ENCODE measurements around the gene IWS1.

IWS1 gene

DNA sequence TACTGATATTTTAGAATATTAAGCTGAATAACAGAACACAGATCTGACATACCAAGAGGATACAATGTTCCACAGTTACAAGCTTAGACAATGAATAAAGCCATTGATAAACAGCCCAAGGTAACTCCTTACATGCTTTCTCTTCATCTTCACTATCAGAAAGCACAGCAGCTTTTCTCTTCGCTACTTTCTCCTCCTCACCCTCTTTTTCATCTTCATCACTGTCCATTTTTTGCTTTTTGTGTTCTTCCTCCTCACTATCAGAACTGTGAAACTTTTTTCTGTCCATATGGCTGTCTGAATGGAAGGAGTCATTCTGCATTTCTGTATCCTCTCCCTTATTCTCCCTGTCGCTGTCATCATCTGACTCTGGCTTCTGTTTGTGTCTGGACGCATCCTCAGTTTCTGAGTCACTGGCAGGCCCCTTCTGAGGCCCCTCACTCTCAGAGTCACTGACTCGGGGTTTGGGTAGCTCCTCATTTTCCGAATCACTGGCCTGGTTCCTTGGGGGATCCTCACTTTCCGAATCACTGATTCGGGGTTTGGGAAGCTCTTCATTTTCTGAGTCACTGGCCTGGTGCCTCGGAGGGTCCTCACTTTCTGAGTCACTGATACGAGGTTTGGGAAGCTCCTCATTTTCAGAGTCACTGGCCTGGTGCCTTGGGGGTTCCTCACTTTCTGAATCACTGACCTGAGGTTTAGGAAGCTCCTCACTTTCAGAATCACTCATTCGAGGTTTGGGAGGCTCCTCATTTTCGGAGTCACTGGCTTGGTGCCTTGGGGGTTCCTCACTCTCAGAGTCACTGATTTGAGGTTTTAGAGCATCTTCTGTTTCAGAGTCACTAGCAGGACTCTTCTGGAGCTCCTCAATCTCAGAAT, 21.5 kb downstream of the IWS1 start:
- no peak for DNase-seq (ENCODE audit: low read depth)
- TF ChIP-seq, protein P1, sequence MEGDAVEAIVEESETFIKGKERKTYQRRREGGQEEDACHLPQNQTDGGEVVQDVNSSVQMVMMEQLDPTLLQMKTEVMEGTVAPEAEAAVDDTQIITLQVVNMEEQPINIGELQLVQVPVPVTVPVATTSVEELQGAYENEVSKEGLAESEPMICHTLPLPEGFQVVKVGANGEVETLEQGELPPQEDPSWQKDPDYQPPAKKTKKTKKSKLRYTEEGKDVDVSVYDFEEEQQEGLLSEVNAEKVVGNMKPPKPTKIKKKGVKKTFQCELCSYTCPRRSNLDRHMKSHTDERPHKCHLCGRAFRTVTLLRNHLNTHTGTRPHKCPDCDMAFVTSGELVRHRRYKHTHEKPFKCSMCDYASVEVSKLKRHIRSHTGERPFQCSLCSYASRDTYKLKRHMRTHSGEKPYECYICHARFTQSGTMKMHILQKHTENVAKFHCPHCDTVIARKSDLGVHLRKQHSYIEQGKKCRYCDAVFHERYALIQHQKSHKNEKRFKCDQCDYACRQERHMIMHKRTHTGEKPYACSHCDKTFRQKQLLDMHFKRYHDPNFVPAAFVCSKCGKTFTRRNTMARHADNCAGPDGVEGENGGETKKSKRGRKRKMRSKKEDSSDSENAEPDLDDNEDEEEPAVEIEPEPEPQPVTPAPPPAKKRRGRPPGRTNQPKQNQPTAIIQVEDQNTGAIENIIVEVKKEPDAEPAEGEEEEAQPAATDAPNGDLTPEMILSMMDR (IDR thresholded peaks at IDR 0.05; ENCODE audit: insufficient read depth, low read depth, low read length, missing control alignments) = no peak
- H3K4me3 ChIP-seq (ENCODE audit: low read depth, low read length) = no peak overlapping the region

DNA sequence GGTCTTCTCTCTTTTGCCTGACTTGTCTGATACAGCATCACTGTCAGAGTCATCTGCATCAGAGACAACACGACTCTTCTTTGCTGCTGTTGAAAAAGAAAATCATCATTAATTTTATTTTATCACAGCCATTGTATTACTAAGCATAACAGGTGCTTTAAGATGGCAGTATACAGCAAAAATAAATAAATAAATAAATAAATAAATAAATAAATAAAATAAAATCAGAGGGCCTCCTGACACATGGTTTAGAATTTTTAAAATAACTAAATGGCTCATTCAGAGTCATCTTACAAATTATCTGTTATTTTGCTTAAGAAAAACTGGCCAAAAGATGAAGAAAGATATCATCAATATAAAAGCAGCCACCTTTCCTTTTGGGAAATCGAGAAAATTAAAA, 22.8 kb downstream of the IWS1 start:
- no peak overlapping the region for H3K4me3 ChIP-seq (ENCODE audit: low read depth, low read length)
- no peak for DNase-seq (ENCODE audit: low read depth)
- TF ChIP-seq, protein P1 (IDR thresholded peaks at IDR 0.05; ENCODE audit: insufficient read depth, low read depth, low read length, missing control alignments) = no peak

DNA sequence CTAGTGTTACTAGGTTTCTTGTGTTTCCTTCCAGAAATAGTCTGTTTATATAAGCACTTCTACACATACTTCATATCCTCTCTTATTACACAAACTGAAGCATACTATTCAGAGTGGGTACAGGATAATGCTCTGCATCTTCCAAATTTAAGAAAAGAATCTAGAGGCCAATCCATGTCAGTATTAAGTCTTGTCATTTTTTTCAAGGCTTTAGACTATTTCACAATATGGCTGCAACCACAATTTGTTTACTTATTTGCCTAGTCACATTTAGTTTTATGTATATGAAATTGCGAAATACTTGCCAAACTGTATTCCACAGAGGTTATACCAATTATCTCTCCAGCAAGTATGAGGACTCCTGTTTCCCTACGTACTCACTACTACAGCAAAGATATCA, 27.9 kb downstream of the IWS1 start:
- no peak overlapping the region for H3K4me3 ChIP-seq (ENCODE audit: low read depth, low read length)
- no peak for DNase-seq (ENCODE audit: low read depth)
- TF ChIP-seq, protein P1 (IDR thresholded peaks at IDR 0.05; ENCODE audit: insufficient read depth, low read depth, low read length, missing control alignments) = no peak

DNA sequence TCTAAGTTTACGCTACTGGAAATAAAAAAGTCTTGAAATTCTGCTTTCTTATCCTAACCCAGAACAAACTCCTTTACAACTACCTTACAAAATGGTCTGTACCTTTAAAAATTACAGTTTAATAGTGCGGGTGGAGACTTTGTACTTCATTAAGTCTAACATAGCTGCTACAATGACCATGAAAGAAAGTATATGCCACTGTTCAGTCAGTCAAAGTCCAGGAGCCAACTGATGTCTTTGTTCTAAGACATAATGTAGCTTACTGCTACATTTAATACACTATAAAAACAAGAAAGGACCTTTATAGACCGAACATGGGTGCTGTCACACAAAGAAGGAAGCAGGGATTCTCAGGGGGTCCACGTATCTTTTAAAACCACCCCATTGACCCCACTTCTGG, 36.0 kb downstream of the IWS1 start:
- DNase-seq (ENCODE audit: low read depth) = no peak
- TF ChIP-seq, protein P1 (IDR thresholded peaks at IDR 0.05; ENCODE audit: insufficient read depth, low read depth, low read length, missing control alignments) = no peak

DNA sequence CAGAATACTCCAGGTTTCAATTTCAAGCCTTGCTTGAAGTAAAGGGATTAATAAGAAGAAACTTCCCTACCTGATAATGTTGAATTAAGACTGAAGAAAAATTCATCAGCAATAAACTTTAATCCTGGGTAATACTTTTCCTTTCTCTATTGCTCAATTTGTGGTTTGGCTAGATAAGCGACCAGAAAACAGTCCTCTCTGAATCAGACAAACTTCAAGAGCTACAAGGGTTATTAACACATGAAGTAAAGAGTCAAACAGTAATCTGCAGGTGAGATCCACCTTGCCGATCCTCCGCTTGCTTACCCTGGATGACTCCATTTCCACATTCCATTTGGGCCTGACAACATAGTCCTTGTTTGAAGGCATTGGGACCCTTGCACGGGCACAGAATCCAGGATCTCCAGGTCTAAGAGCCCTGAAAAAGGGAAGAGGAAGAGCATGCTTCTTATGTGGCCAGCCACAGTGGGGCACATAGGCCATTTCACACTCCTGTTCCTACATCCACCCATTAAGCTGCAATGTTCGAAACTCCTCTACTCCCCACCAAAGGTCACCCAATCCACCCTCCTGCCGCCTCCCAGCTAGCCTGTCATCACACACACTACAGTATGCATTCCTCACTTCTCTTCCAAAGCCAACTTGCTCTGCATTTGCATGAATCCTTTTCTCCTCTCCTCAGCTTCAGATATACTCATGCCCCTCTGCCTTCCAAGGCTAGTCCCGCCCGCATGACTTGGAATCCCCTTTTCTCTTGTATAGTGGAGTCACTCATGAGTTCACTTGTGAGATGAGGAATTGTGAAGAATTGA, 39.8 kb downstream of the IWS1 start:
- TF ChIP-seq, protein P1 (IDR thresholded peaks at IDR 0.05; ENCODE audit: insufficient read depth, low read depth, low read length, missing control alignments) = no peak
- H3K4me3 ChIP-seq (ENCODE audit: low read depth, low read length) = no peak overlapping the region
- no peak for DNase-seq (ENCODE audit: low read depth)

More for the DNA sequence above, 36.0 kb downstream of the IWS1 start:
- H3K4me3 ChIP-seq (ENCODE audit: low read depth, low read length) = no peak overlapping the region

DNA sequence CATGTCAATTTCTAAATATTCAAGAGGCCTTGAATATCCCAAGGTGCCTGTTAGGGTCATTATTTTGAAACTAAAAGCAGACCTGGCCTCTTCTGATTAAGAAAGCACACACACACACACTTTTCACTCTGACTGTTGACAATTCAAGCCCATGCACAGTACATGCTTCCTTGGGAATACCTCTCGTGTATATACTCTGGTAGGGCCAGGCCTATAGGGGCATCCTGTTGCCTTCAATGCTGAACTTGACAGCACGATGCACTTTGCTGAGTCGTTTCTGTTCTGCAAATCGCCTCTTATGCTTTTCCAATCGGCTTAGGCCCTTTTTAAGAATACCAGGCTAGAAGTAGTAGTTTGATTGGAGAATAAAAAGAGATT, 40.6 kb downstream of the IWS1 start:
- TF ChIP-seq, protein P1 (IDR thresholded peaks at IDR 0.05; ENCODE audit: insufficient read depth, low read depth, low read length, missing control alignments) = no peak
- H3K4me3 ChIP-seq (ENCODE audit: low read depth, low read length) = no peak overlapping the region
- no peak for DNase-seq (ENCODE audit: low read depth)
